HFFc6 (cell line): ENCODE data around the gene SSTR3. TPM values are rescaled to one million over a fixed set of nuclear protein-coding genes. Genes with fewer than 3 reads are reported as not detected.

Experiments
- DNase-seq: peaks from one replicate; pipeline ENCODE4 v3.0.0-alpha.2; 2018
- H3K27ac Mint-ChIP-seq: 2 replicates; pipeline ENCODE4 v1.8.0; 2020; ENCODE audit warnings: mild to moderate bottlenecking, mixed read lengths
- H3K27me3 Mint-ChIP-seq: 2 replicates; pipeline ENCODE4 v1.8.0; 2021; ENCODE audit warnings: mild to moderate bottlenecking, moderate library complexity, mixed read lengths; ENCODE audit not compliant: insufficient read depth
- H3K36me3 Mint-ChIP-seq: 2 replicates; pipeline ENCODE4 v1.8.0; 2021; ENCODE audit warnings: low read depth, mixed read lengths
- H3K4me1 Mint-ChIP-seq: 2 replicates; pipeline ENCODE4 v1.8.0; 2020; ENCODE audit warnings: low read depth, mixed read lengths
- H3K4me3 Mint-ChIP-seq: 2 replicates; pipeline ENCODE4 v1.8.0; 2020; ENCODE audit warnings: mild to moderate bottlenecking, moderate library complexity, mixed read lengths
- H3K9me3 Mint-ChIP-seq: 2 replicates; pipeline ENCODE4 v1.8.0; 2020; ENCODE audit warnings: mild to moderate bottlenecking, mixed read lengths
- CTCF ChIP-seq: fragments of 200-600 bp; sonication (generic); IDR thresholded peaks from 2 replicates; pipeline ENCODE4 v1.5.0; 2021; ENCODE audit warnings: antibody characterized with exemption, mild to moderate bottlenecking
- total RNA-seq, 6 experiments: library from RNA; stranded (reverse); fragmentation: NEBNext Ultra II Directional; extraction: Animal tissue kit (Norgen Biotek cat#: 25700); gene quantifications; 2 replicates in 1 of 6; 3 replicates in 5 of 6; pipeline ENCODE4 v1.2.3, GENCODE V29; 2021

The SSTR3 gene
- total RNA-seq, 6 experiments from 2014 or later = not detected

- H3K36me3 Mint-ChIP-seq = no peaks in the 10 kb centered on the region; the same call in 1 of the 2 replicates
- peak overlapping the region; percentile 91 for H3K27ac Mint-ChIP-seq
- H3K9me3 Mint-ChIP-seq = no peaks in the 10 kb centered on the region
- peak; percentile 7 for DNase-seq
- no peak for TF ChIP-seq CTCF
- H3K27me3 Mint-ChIP-seq = peaks cover 6% of the 10 kb centered on the region
- no peak overlapping the region for H3K4me3 Mint-ChIP-seq
- peaks cover 37% of the 10 kb centered on the region for H3K4me1 Mint-ChIP-seq
Measured at GRCh38 chr22:37230673-37231405, 18.6 kb upstream of the SSTR3 start.

- H3K27me3 Mint-ChIP-seq = peaks cover 2% of the 10 kb centered on the region; the same call in 1 of the 2 replicates
- H3K4me3 Mint-ChIP-seq = peak overlapping the region; percentile 53
- H3K9me3 Mint-ChIP-seq = no peaks in the 10 kb centered on the region
- H3K36me3 Mint-ChIP-seq = no peaks in the 10 kb centered on the region; the same call in 1 of the 2 replicates
- DNase-seq = peak; percentile 66
- TF ChIP-seq CTCF = peak; percentile 13; the same call in 1 of the 2 replicates
- H3K27ac Mint-ChIP-seq = peak overlapping the region; percentile 91
- H3K4me1 Mint-ChIP-seq = peaks cover 37% of the 10 kb centered on the region
Measured at GRCh38 chr22:37229805-37230672, 17.8 kb upstream of the SSTR3 start.

- peak; percentile 76 for DNase-seq
- Mint-ChIP-seq H3K4me1 (peaks cover 37% of the 10 kb centered on the region), H3K4me3 (peak overlapping the region; percentile 53), H3K9me3 (no peaks in the 10 kb centered on the region), H3K36me3 (no peaks in the 10 kb centered on the region; the same call in 1 of the 2 replicates), H3K27me3 (no peaks in the 10 kb centered on the region), H3K27ac (peak overlapping the region; percentile 91)
- no peak for TF ChIP-seq CTCF
Measured at GRCh38 chr22:37229012-37229804, 16.9 kb upstream of the SSTR3 start.

GRCh38 chr22:37228106-37229011 lies 16.1 kb upstream of the SSTR3 start:
- peaks cover 37% of the 10 kb centered on the region for H3K4me1 Mint-ChIP-seq
- no peak for DNase-seq
- no peaks in the 10 kb centered on the region; the same call in 1 of the 2 replicates for H3K27me3 Mint-ChIP-seq
- H3K27ac Mint-ChIP-seq = peak overlapping the region; percentile 91
- no peak for TF ChIP-seq CTCF
- H3K9me3 Mint-ChIP-seq = no peaks in the 10 kb centered on the region
- peak overlapping the region; percentile 16; the same call in 1 of the 2 replicates for H3K4me3 Mint-ChIP-seq
- H3K36me3 Mint-ChIP-seq = no peaks in the 10 kb centered on the region; the same call in 1 of the 2 replicates
